SJCRH30 (cell line): ENCODE results near the gene FAHD1. TPM values are rescaled to one million over a fixed set of nuclear protein-coding genes. Genes with fewer than 3 reads are reported as not detected.
"Not testable (repeated sequence)": the region's sequence is repeated elsewhere in the genome, so short reads cannot be mapped to it uniquely, and the experiment has no call there.

Experiments used
- DNase-seq, 2 experiments: peaks; one replicate each; pipeline ENCODE4 v3.0.0-alpha.2; 2015 to 2020
- H3K27ac ChIP-seq: fragments of 250-450 bp; sonication (Bioruptor Pico); 2 replicates; pipeline ENCODE4 v1.5.1; 2020; ENCODE audit warnings: mild to moderate bottlenecking, moderate library complexity
- H3K27me3 ChIP-seq: fragments of 250-450 bp; sonication (Bioruptor Pico); 2 replicates; pipeline ENCODE4 v1.5.1; 2020; ENCODE audit warnings: mild to moderate bottlenecking, moderate library complexity
- H3K36me3 ChIP-seq: fragments of 250-450 bp; sonication (Bioruptor Pico); 2 replicates; pipeline ENCODE4 v1.5.1; 2020; ENCODE audit warnings: mild to moderate bottlenecking, moderate library complexity
- H3K4me1 ChIP-seq: fragments of 250-450 bp; sonication (Bioruptor Pico); 2 replicates; pipeline ENCODE4 v1.5.1; 2020; ENCODE audit warnings: mild to moderate bottlenecking, moderate library complexity
- H3K4me3 ChIP-seq: fragments of 250-450 bp; sonication (Bioruptor Pico); 2 replicates; pipeline ENCODE4 v1.5.1; 2020; ENCODE audit warnings: mild to moderate bottlenecking, moderate library complexity
- H3K9me3 ChIP-seq: fragments of 250-450 bp; sonication (Bioruptor Pico); replicated peaks from 2 replicates; pipeline ENCODE4 v1.5.1; 2020; ENCODE audit warnings: mild to moderate bottlenecking, moderate library complexity
- total RNA-seq: library from RNA; depleted of rRNA; stranded (reverse); fragments of >200 nt; shearing (Covaris generic); gene quantifications from 2 replicates; pipeline ENCODE4 v1.2.3, GENCODE V29; 2014; rRNA removed

FAHD1 gene
- total RNA-seq, 1 experiment from 2014 or later: 16.2 TPM

DNA sequence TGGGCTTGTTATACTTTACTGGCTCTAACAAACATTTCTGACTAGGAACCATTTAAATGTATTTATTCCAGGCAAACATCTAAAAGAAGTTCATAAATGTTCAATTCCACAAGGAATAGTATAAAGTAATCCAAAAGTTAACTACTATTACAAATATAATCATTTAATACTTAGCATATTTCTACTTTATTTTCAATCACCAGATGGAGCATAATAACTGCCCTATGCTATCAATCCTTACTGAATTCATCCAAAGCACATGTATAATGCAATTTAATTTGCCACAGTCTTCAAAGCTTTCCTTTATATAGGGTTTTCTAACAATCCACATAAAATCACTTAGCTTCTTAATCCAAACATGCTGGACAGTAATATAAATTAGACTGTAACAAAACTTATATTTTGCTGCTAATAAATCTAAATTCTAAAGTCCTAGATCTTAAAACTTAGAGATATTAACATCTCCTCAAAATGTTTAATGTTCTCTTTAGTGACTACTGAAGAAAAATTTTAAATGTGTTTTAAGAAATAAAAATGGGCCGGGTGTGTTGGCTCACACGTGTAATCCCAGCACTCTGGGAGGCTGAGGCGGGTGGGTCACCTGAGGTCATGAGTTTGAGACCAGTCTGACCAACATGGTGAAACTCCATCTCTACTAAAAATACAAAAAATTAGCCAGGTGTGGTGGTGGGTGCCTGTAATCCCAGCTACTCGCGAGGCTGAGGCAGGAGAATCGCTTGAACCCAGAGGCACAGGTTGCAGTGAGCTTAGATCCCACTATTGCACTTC is 39.1 kb downstream of the FAHD1 start:
- H3K27me3 ChIP-seq: peaks cover under 1% of the 10 kb centered on the region; the same call in 1 of the 2 replicates
- peaks cover 11% of the 10 kb centered on the region for H3K4me1 ChIP-seq
- H3K27ac ChIP-seq: no peak overlapping the region
- H3K9me3 ChIP-seq: no peaks in the 10 kb centered on the region
- DNase-seq: no peak
- no peak overlapping the region for H3K4me3 ChIP-seq
- H3K36me3 ChIP-seq: no peaks in the 10 kb centered on the region

DNA sequence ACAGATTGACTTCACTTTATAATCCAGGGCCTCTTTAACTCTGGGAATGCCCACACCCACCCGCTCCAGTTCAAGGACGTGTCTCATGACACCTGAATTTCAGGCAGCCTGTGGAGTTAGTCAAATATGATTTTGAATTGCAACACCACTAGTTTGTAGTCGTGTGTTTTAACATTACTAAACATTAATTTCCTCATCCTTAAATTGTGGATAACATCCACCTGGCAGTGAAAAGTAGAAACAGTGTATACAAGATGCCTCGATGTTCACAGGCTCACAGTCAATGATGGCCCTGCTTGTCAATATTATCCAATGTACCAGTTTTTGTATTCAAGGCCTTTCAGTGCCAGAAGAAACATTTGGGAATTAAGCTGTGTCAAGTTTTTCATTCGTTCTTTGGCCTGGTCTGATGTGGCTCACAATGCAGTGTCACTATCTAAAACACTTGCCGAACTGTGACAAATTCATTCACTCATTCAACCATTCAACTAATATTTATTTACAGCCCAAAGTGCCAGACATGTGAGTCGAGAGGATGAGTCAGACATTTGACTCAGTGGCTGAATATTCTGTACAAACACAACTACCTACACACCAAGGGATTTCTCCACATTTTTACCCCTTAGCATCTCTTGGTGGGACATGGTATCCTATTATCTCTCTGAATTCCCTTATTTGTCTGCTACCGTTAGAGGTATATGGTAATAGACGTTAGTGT is 43.5 kb downstream of the FAHD1 start:
- DNase-seq: no peak

DNA sequence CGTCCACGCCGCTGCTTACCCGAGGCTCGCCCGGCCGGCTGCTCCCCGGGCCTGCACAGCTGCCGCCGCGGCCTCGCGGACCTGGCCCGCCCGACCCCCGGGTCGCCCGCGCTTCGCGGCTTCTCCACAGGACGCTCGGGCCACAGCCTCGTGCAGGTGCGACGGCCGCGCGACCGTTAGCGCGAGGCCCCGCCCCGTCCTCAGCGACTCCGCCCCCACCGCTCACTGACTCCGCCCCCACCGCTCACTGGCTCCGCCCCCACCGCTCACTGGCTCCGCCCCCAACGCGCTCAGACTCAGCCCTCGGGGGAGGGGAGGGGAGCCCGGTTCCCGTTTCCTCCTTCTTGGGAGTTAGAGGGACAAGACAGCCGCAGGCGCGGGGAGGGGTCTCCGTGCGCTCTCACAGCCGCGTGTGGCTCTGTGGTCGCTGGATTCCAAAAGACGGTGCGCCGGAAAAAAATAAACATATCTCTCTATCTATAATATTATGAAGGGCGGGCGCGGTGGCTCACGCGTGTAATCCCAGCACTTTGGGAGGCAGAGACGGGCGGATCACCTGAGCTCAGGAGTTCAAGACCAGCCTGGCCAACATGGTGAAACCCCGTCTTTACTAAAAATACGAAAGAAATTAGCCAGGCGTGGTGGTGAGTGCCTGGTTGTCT is 45.1 kb downstream of the FAHD1 start, which contains the start of gene MEIOB:
MEIOB (minus strand) TSS at position 191 of the 662 bp plus-strand sequence. CDS start 3,989 bp downstream, outside the sequence.
- H3K36me3 ChIP-seq: no peaks in the 10 kb centered on the region
- H3K9me3 ChIP-seq: no peaks in the 10 kb centered on the region
- no peaks in the 10 kb centered on the region; the same call in 1 of the 2 replicates for H3K27me3 ChIP-seq
- H3K27ac ChIP-seq: no peak within 1 kb of the TSS
- DNase-seq: no peak
- no peak within 1 kb of the TSS for H3K4me3 ChIP-seq
- peaks cover 6% of the 10 kb centered on the region; the same call in 1 of the 2 replicates for H3K4me1 ChIP-seq

More for the DNA sequence above, 43.5 kb downstream of the FAHD1 start:
- H3K4me1 ChIP-seq: peaks cover 6% of the 10 kb centered on the region
- no peaks in the 10 kb centered on the region; the same call in 1 of the 2 replicates for H3K27me3 ChIP-seq
- H3K27ac ChIP-seq: no peak overlapping the region
- H3K4me3 ChIP-seq: no peak overlapping the region
- no peaks in the 10 kb centered on the region for H3K36me3 ChIP-seq
- H3K9me3 ChIP-seq: no peaks in the 10 kb centered on the region

DNA sequence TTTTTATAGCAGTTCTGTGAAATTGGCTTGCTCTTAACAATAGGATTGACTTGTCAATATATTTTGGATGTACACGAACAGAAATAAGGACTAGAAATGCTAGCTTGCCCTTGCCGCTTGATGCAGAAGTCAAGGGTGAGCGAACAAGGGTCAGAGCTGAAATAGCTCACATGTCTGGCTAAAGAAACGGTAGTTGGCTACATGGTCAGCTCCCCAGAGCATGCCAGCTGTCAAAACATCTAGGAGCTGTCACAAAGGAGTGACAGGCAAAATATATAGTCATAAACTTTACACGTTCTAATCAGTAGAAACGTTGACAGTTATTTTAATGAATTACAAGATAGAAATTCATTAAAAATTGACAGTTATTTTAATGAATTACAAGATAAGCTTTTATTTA is 47.8 kb downstream of the FAHD1 start:
- Histone ChIP-seq H3K4me1 (peaks cover 6% of the 10 kb centered on the region; the same call in 1 of the 2 replicates), H3K27ac (no peak overlapping the region), H3K27me3 (peaks cover 3% of the 10 kb centered on the region), H3K36me3 (no peaks in the 10 kb centered on the region), H3K9me3 (no peaks in the 10 kb centered on the region), H3K4me3 (no peak overlapping the region)
- no peak for DNase-seq

DNA sequence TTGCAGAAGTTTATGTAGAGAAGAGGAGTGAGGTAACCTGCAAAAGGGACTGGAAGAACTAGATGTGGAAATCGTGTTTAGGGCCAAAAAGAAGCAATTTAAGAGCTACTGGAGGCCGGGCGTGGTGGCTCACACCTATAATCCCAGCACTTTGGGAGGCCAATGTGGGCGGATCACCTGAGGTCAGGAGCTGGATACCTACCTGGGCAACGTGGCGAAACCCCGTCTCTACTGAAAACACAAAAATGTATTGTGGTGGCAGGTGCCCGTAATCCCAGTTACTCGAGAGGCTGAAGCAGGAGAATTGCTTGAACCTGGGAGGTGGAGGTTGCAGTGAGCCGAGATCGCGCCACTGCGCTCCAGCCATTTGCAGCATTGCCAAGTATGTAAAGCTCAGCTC is 49.1 kb downstream of the FAHD1 start:
- not testable (repeated sequence) for H3K36me3 ChIP-seq, H3K9me3 ChIP-seq, H3K4me1 ChIP-seq, H3K4me3 ChIP-seq, H3K27ac ChIP-seq, DNase-seq, H3K27me3 ChIP-seq

DNA sequence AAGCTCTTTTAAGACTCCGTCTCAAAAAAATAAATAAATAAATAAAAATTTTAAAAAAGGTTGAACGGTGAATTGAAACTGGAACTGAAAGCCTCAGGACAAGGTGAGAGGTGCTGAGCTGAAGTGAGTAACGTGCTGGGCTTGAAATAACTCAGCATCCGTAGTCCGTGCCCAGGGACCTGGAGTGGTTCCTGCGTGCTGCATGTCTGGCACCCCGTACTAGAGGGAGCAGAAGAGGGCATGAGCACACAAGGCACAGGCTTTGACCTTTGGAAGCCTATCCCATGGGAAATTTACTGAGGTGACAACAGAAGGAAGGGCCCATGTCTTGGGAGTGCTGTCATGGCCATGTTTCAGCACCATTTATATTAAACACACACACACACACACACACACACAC is 49.5 kb downstream of the FAHD1 start:
- H3K4me3 ChIP-seq: no peak overlapping the region
- H3K27me3 ChIP-seq: peaks cover 3% of the 10 kb centered on the region
- no peak overlapping the region for H3K27ac ChIP-seq

DNA sequence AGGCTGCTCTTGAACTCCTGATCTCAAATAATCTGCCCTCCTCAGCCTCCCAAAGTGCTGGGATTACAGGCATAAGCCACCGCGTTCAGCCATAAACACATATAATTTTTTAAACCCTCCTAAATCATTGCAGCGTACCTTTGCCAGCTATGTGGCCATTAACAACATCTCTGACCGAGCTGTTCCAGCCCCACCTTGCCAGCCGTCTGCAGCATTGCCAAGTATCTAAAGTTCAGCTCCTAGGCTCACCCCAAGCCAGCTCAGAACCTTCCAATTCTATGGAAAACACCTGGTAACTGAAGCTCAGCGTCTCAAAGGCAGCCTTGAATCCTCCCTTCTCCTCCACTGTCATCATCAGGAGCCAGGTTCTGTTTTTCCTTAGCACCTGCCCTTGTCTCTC is 50.1 kb downstream of the FAHD1 start:
- H3K4me1 ChIP-seq: no peaks in the 10 kb centered on the region
- H3K9me3 ChIP-seq: no peaks in the 10 kb centered on the region
- H3K27me3 ChIP-seq: peaks cover 3% of the 10 kb centered on the region
- H3K27ac ChIP-seq: no peak overlapping the region
- no peak for DNase-seq
- no peak overlapping the region for H3K4me3 ChIP-seq
- no peaks in the 10 kb centered on the region for H3K36me3 ChIP-seq

More for the DNA sequence above, 49.5 kb downstream of the FAHD1 start:
- H3K4me1 ChIP-seq: no peaks in the 10 kb centered on the region
- no peaks in the 10 kb centered on the region for H3K36me3 ChIP-seq
- DNase-seq: no peak
- no peaks in the 10 kb centered on the region for H3K9me3 ChIP-seq

DNA sequence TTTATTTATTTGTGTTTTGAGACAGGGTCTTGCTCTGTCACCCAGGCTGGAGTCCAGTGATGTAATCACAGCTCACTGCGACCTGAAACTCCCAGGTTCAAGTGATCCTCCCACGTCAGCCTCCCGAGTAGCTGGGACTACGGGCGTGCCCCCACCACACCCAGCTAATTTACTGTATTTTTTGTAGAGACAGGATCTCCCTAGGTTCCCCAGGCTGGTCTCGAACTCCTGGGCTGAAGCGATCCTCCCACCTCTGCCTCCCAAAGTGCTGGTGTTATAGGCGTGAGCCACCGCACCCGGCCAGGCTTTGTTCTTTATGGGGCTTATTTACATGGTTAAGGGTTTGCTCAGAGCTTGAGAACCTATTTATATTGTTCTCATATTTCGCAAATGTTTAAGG is 50.8 kb downstream of the FAHD1 start:
- no peak for DNase-seq
- Histone ChIP-seq H3K4me3 (no peak overlapping the region), H3K9me3 (no peaks in the 10 kb centered on the region), H3K27ac (no peak overlapping the region), H3K36me3 (no peaks in the 10 kb centered on the region), H3K4me1 (no peaks in the 10 kb centered on the region), H3K27me3 (peaks cover 3% of the 10 kb centered on the region)

DNA sequence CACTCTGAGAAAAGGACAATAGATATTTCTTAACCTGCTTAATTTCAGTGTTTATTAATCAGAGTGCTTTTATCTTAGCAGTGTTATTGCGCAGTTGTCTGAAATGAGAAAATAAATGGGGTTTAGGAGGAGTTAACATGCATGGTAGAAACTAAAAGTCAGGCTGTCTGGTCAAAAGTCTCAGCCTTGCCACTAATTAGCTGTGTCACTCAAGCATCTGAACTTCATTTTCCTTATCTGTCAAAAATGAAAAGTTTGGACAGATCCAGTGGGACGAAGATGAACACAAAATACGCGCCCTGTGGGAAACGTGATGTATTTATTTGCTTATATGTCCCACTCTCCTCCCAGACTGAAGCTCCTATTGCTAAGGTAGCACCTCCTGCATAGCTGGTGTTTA is 51.2 kb downstream of the FAHD1 start:
- Histone ChIP-seq H3K4me1 (no peaks in the 10 kb centered on the region), H3K36me3 (no peaks in the 10 kb centered on the region), H3K9me3 (no peaks in the 10 kb centered on the region), H3K4me3 (no peak overlapping the region), H3K27ac (no peak overlapping the region), H3K27me3 (peaks cover 3% of the 10 kb centered on the region)
- DNase-seq: no peak

Other genes with a start within 250 kb of the FAHD1 start
- gene IFT140, start 215.1 kb upstream of the FAHD1 start, total RNA-seq: 4.4 and 6.5 TPM in 2 replicates
- 9.5 and 12.6 TPM in 2 replicates for gene CRAMP1, start 214.8 kb upstream of the FAHD1 start, total RNA-seq
- 83.4 and 87.4 TPM in 2 replicates for gene JPT2, start 148.9 kb upstream of the FAHD1 start, total RNA-seq
- gene MAPK8IP3, start 121.0 kb upstream of the FAHD1 start, total RNA-seq: 24.7 and 34.7 TPM in 2 replicates
- 1.2 and 1.6 TPM in 2 replicates for gene NME3, start 55.7 kb upstream of the FAHD1 start, total RNA-seq
- gene EME2, start 54.4 kb upstream of the FAHD1 start, total RNA-seq: 3.6 and 5.2 TPM in 2 replicates
- gene MRPS34, start 54.1 kb upstream of the FAHD1 start, total RNA-seq: 55.3 and 60.7 TPM in 2 replicates
- gene SPSB3, start 44.6 kb upstream of the FAHD1 start, total RNA-seq: 9.6 and 12.4 TPM in 2 replicates
- 45.0 and 55.3 TPM in 2 replicates for gene NUBP2, start 44.2 kb upstream of the FAHD1 start, total RNA-seq
- gene IGFALS, start 33.5 kb upstream of the FAHD1 start, total RNA-seq: not detected in 2 replicates
- 14.6 and 15.0 TPM in 2 replicates for gene HAGH, start 381 bp upstream of the FAHD1 start, total RNA-seq
- gene MEIOB, start 45.0 kb downstream of the FAHD1 start, total RNA-seq: not detected in 2 replicates
- gene HS3ST6, start 91.2 kb downstream of the FAHD1 start, total RNA-seq: not detected in 2 replicates
- gene MSRB1, start 116.0 kb downstream of the FAHD1 start, total RNA-seq: 16.0 and 18.7 TPM in 2 replicates
- 0.32 and 0.56 TPM in 2 replicates for gene RPL3L, start 127.5 kb downstream of the FAHD1 start, total RNA-seq
- gene NDUFB10, start 132.3 kb downstream of the FAHD1 start, total RNA-seq: 157 and 169 TPM in 2 replicates
- gene RPS2, start 137.6 kb downstream of the FAHD1 start, total RNA-seq: 4,297 and 4,417 TPM in 2 replicates
- not detected in 2 replicates for gene RNF151, start 139.7 kb downstream of the FAHD1 start, total RNA-seq
- 30.6 and 31.8 TPM in 2 replicates for gene TBL3, start 144.8 kb downstream of the FAHD1 start, total RNA-seq
- gene NOXO1, start 154.3 kb downstream of the FAHD1 start, total RNA-seq: 0.43 TPM in 1 of 2 replicates, not detected in the other
- gene GFER, start 157.0 kb downstream of the FAHD1 start, total RNA-seq: 20.6 and 32.2 TPM in 2 replicates
- gene SYNGR3, start 162.8 kb downstream of the FAHD1 start, total RNA-seq: 0.73 and 0.81 TPM in 2 replicates
- gene ZNF598, start 182.6 kb downstream of the FAHD1 start, total RNA-seq: 22.9 and 25.6 TPM in 2 replicates
- 1.6 TPM in 2 replicates for gene NPW, start 192.6 kb downstream of the FAHD1 start, total RNA-seq
- gene NHERF2, start 199.7 kb downstream of the FAHD1 start, total RNA-seq: 6.4 and 8.0 TPM in 2 replicates
- 16.6 and 17.5 TPM in 2 replicates for gene NTHL1, start 220.6 kb downstream of the FAHD1 start, total RNA-seq
- gene TSC2, start 220.8 kb downstream of the FAHD1 start, total RNA-seq: 32.0 and 37.1 TPM in 2 replicates